GM21723 (cell line): ENCODE data around the gene KLHL30.

ENCODE experiments used
- ATAC-seq: cut with Tn5 transposase; IDR thresholded peaks from one replicate; pipeline ENCODE4 v1.9.1; 2021; ENCODE audit warnings: mild to moderate bottlenecking, moderate library complexity; ENCODE audit not compliant: unreplicated experiment

KLHL30 gene

DNA sequence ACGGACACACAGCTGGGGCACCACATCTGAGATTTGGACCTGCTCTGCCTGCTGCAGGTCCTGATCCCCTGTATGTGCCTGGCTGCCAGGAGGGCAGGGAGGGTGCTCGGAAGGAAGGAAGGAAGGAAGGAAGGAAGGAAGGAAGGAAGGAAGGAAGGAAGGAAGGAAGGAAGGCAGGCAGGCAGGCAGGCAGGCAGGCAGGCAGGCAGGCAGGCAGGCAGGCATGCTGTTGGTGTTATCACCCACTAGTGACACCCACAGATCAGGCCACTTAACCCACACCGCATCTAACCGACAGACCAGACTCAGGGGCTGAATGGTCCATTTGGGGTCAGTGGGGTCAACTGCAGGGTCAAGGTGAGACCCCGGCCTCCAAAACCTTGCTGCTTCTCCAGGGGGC lies 5.8 kb downstream of the KLHL30 start:
- ATAC-seq, result no peak

DNA sequence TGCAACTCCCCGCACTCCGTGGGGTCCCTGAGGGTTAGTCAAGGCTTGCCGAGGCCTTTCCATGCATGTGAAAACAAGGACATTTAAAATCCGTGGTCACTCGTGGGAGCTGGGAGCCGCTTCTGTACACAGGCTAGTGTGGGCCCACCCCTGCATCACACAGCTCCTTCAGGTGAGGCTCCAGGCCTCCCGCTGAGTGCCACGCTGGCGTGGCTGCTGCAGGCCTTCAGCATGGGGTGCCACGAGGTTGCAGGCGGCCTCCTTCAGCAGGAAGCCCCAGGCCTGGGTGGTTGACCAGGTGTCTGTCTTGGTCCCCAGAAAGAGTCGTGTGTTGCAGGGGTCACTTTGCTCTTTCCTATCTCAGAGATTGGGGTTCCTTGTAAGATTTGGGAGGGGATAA lies 6.6 kb downstream of the KLHL30 start:
- no peak for ATAC-seq

DNA sequence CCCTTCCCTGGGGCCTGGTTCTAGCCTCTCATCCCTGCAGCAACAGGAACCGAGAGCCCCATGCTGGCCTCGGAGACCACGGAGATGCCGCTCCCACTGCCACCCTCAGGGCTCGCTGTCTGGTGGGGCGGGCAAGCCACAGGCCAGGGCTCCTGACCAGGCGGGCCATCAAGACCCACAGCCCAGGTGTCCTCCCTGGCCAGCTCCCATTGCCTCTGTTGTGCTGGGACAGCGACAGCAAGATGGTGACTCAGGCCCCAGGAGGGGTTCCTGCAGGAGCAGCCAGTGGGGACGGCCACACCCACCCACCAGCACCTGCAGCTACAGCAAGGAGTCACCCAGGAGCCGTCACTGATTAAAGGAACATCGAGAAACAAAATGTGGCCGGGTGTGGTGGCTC lies 7.4 kb downstream of the KLHL30 start:
- no peak for ATAC-seq

DNA sequence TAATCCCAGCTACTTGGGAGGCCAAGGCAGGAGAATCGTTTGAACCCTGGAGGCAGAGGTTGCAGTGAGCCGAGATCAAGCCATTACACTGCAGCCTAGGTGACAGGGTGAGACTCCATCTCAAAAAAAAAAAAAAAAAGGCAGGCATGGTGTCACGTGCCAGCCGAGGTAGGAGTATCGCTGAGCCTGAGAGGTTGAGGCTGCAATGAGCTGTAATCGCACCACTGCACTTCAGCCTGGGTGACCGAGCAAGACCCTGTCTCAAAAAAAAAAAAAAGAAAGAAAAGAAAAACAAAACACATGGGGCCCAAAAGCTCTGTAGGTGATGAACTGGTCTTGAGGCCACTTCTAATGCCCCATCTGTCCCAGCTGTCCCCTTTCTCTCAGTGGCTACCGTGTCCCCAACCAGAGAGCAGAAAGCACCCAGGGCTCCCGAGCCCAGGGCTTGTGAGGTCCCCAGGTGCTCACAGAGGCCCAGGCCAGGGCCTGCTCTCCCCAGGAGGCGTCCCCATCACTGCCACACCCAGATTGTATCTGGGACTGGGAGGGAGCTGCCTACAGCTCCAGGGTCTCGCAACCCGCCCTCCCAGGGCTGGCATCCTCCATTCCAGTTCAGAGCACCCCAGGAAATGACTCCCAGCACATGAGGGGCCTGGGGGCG lies 8.5 kb downstream of the KLHL30 start:
- ATAC-seq, result no peak

DNA sequence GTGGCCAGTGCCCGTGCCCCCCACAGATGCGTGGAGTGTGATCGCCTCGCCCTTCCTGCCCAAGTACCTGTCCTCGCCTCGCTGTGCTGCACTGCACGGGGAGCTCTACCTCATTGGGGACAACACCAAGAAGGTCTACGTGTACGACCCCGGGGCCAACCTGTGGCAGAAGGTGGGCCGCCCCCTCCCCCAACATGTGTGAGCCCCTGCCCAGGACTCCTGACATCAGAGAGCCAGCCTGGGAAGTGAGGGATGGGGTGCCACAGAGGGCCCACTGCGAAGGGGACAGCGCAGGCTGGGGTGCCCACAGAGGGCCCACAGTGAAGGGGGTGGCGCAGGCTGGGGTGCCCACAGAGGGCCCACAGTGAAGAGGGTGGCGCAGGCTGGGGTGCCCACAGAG lies 10.5 kb downstream of the KLHL30 start:
- no peak for ATAC-seq

DNA sequence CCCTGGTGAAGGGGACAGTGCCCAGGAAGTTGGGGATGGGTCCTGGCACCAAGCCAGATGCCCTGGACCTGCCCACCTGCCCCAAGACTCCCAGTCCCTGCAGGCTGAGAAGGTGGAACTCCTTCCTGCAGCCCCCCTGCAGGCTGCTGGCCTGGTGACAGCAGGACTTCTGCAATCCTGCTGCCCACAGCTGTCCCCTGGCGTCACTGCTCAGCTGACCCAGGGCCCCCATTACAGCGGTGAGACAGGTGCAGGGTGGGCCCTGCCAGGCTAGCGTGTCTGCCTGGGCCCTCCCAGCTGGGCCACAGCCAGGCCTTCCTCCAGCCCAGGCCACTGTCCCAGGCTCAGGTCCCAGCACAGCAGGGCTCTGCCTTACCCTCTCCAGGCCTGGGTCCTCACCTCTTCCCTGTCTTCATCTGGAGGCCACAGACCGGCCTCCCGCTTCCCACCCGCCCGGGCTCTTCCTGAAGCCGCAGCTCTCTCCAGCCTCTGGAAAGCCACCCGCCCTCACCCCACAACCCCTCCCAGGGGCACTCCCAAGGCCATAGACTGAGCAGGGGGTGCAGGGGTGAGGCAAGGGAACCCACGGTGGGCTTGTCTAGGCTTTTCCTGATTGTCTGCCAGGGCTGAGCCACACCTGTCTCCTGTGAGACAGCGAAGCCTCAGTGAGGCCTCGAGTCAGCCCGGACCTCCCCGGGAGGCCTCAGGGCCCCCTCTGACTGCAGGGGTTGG lies 11.5 kb downstream of the KLHL30 start:
- no peak for ATAC-seq

DNA sequence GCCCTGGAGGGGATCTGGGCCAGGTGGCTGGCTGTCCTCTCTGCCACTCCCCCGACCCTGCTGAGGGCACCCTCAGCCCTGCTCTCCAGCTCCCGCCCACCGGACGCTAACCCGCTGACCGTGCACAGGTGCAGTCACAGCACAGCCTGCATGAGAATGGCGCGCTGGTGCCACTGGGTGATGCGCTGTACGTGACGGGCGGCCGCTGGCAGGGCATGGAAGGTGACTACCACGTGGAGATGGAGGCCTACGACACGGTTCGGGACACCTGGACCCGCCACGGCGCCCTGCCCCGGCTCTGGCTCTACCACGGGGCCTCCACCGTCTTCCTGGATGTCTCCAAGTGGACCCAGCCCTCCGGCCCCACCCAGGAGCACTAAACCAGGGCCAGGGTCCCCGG lies 12.2 kb downstream of the KLHL30 start:
- ATAC-seq, result no peak

DNA sequence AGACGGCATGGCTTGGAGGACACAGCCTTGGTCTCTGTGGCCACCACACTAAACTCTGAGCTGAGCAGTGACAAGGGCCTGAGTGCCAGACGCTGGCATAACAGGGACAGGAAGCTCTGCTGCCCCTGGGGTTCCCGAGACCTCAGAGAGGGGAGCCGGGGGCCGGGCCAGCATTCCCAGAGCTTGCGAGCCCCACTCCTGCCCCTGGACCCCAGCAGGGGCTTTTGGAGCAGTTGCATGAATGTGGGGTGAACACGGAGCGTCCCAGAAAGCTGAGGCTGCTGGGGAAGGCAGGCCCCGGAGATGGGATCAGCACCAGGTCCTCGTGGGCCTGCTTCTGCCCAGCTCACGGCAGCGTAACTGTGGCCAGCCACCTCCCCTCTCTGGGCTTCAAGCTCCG lies 12.7 kb downstream of the KLHL30 start:
- no peak for ATAC-seq

DNA sequence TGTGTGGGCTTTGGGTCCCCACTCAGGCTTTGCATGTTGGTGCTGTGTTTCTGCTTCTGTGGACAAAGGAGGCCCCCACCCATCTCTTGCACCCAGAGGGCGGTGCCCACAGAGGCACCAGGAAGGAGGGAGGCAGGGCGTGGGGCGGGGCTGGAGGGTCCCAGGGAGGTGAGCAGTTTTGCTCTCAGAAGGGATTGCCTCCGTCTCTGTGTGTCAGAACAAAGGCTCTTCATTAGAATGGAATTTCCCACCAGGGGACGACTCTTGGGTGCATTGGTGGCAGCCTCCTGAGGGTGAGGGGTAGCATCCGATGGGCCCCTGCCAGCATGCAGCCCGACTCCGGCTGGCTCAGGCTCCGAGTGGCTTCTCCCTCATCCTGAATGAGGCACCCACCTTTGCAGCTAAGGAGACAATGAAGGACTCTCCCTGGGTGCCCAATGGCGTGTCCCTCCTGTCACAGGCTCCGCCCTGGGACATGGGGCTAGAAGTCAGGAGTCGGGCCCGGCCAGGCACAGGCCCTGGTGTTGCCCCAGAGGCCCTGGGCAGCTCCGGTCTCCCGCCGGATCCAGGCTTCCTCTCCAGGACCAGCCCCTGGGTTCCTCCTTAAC lies 13.3 kb downstream of the KLHL30 start:
- ATAC-seq, result no peak

DNA sequence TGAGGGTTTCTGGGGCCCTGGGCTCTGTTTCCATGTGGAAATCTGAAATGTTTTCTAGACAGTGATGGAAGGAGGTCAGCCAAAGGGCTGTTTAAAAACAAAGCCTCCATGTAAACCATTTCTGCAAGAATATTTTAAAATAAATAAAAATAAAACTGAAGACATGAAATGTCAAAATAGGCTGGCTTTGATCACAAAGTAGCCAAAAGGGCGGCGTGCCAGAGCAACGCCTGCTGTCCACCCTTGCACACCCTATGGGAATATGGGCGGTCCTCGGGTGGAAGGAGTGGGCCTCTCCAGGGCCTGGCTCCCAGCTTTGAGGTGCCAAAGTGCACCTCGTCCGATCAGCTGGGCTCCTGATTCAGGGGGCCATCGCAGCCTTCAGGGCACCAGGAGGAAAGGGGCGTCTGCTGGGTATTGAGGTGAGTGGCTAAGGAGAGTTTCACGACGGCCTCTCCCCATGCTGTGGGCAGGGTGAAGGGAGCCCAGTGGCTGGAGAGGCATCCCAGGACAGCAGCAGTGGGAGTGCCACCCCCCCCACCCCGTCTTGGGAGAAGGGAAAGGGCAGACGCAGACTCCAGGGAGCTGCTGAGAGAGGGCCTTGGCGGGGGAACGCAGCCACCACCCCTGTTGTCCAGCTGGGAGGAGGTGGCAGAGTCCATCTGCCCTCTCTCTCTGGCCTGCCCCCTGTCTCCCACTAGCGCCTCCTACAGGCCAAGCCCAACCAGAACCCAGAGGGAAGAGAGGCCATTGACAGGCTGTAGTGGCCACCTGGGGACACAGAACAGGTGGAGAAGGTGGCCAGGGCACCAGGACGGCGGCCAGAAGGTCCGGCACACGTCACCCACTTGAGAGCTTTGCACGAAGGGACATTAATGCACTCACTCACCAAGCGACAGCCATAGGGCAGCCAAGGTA lies 14.6 kb downstream of the KLHL30 start:
- no peak for ATAC-seq

DNA sequence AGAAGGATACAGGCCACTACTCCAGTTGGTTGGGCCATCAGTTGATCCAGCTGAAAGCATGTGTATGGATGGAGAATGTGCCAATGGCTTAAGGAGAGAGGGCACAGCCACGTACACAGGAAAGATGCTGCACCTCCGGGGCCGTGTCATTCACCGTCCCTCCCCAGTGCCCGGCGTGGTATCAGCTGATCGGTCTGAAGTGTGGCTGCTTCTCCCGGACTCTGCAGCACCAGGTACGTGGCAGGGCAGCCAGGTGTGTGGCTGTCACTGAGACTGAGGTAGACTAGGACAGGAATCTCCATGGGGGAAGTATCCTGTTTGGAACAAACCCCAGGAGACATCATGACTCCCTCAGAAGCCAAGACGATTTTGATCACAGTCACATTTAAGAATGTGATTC lies 16.1 kb downstream of the KLHL30 start:
- no peak for ATAC-seq

DNA sequence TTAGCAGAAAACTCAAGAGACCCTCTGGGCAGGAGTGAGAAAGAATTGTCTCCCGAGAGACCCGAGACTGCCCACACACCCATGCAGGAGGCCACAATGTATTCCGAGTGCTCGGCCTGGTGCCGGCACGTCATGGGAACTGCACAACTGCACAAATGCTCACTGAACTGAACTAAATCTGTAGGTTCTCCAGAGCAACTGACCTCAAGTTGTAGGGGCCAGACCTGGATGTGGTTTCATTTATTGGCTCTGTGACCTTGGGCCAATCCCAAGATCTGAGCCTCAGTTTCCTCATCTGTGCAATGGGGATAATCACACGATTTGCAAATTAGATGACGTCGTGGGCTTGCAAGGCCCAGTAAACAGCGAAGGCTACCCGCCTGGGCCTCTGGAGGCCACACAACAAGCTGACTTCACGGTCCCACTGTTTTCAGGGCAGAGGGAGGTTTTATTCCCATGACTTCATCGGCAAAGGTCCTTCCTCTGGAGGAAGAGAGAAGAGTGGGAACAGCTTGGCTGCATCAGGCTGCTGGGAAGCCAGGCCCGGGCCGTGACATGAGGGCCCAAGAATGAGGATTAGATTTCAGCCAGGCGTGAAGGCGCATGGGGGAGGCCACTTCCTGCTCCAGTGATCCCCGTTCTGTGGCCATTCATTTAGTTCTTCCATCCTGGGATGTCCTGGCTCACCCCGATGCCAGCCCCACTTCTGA lies 16.7 kb downstream of the KLHL30 start:
- ATAC-seq, result no peak

DNA sequence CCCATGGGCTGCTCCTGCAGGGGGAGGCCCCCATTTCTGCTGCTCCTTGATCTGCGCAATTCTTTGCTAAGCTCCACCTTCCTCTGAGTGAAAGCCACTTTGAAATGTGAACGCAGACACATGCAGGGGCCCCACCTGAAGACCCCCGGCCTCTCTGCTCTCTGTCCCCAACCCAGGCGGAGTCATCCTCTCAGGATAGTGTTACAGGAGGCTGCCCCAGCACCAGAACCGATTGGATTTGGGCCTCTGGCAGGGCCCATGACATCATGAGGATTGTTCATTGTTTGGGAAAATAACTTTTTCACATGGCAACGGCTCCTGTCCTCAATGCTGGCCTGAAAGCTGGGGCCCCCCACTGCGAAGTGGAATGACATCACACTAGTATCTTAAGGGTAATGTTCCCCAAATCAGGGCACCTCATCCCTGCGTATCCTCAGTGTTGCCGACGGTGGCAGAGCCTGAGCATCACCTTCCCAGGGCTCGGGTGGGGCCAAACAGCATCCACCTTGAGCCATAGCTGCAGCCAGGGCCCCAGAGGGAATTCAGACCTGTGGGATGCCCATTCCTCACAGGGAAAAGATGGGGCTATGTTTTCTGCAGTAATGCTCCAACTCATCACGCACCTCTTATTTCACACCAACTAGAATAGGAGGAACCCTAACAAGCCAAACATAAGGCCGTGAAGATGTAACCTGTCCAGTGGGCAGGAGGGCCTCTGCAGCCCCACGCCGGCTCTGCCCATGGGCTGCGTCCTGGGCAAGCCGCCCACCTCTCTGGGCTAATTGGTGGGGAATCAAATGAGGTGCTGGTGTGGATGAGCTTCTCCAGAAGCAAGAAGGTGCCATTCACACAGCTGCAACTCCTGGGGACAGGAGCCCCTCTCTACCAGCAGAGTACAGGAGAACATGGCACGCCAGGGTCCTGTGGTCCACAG lies 17.6 kb downstream of the KLHL30 start:
- ATAC-seq, result no peak

DNA sequence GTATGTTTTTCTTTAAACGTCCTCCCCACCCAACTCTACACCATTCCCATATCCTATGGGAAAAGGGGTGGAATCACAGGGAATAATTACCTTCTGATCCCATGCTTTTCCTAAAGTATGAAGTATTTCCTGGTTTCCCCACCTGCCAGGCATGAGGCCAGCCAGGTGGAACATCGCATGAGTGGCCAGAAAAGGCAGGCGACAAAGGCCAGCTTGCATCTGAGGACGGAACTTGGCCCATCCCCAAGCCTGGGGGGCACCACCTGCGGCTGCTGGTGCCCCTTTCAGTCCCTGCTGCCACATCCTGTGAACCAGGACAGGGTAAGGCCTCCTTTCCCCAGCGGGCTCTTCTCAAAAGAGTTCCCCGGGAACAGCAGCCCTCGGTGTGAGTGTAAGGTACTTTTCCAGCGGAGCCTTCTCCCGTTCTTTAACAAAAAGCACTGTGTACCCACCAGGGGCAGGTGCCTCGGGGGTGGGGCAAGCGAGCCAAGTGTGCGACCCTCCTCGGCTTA lies 19.1 kb downstream of the KLHL30 start:
- ATAC-seq, result no peak

DNA sequence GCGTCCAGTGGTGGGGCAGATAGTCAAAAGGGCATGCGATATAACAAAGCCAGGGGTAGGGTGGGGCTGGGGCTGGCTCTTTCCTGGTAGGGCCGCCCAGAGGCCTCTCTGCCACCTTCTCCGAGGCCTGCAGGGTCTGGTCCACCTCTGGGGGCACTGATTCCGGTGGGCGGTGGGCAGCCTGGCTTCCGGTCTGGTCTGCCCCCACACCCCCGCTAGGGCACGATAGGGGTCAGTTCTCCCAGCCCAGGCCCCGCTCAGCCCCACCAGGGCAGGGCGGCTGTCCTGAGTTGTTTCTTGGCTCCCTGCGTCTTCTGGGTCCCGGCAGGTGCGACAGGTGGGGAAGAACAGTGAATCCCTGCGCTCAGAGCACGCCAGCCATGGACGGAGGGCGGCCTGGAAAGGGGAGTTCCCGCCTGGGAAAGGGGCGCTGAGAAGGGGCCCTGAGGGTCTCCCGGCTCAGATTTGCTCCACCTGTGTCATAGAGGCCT lies 19.6 kb downstream of the KLHL30 start:
- no peak for ATAC-seq

DNA sequence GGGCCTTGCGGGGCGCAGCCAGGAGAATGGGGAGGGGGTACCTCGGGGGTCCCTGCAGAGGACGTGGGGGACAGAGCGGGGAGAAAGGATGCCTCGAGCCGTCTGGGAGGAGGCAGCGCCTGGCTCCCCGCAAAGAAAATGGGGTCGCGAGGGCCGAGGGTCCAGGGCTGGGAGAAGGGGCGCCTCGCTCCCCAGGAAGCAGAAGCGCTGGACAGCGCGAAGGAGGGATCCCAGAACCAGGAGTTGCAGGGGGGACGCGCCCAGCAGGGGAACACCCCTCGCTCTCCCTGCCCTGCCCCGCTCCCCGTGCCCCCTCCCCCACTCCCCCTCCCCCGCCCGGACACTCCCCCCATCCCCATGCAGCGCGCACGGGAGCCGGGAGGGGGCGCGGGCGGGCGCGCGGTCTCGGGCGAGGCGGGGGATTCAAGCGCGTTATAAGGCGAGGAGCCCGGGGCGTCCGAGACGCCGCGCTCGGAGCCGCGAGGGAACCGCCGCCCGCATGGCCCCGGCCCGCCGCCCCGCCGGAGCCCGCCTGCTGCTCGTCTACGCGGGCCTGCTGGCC lies 20.1 kb downstream of the KLHL30 start, which contains the start of gene ERFE:
Gene ERFE, plus strand, starts transcription at position 462 of the 562 bp plus-strand sequence. Its CDS starts 38 bp downstream, at position 500.
- no peak for ATAC-seq

DNA sequence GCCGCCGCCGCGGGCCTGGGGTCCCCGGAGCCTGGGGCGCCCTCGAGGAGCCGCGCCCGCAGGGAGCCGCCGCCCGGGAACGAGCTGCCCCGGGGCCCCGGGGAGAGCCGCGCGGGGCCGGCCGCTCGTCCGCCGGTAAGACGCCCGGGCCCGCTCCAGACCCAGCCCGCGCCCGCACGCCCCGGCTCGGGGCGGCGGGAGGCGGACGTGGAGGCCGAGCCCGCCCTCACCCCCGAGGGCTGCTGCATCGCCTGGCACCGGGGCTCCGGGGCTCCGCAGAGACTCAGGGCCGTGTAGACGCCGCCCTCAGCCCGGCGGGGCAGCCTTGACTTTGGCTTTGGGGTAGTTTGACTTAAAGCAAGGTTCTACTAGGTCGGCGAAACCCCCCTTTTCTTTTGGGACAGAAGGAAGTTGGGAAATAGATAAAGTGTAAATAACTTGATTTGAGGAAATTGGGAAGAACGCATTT lies 20.6 kb downstream of the KLHL30 start:
- no peak for ATAC-seq

DNA sequence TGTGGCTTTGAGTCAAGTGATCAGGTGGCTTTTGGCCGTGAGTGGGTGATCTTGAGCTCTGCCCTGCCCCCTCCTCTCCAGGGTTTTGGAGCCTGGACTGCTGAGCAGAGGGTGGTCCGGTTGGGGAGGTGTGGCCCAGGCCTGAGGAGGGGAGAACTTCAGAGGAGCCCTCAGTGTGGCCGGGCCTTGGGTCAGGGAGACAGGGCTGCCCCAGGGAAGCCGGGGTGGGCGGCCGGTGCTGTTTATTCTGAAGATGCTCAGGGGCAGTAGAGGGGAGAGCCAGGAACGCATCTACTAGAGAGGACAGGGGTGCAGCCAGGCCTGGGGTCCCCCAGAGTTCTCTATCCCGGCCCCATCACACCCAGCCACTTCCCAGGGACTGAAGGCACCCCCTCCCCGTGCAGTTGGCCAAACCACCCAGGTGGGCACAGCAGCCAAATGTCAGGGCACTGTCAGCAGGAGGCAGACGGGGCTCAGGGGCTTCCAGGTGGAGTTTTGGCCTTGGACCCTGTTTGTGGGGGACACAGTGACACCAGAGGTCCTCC lies 21.3 kb downstream of the KLHL30 start:
- ATAC-seq, result no peak
